Suppressor macrophage (primary cell): ENCODE data around the gene ATRIP.
"Not testable (repeated sequence)": the region's sequence is repeated elsewhere in the genome, so short reads cannot be mapped to it uniquely, and the experiment has no call there.

Experiments used
- DNase-seq, 4 experiments: peaks; one replicate each; pipeline ENCODE4 v3.0.0-alpha.2; 2020 to 2022
- total RNA-seq, 17 experiments: gene quantifications; one replicate each; lab custom pipeline; 2026; ENCODE audit warnings: mixed read lengths in 6 of 17, inconsistent platforms in 3 of 17; lab: John Stamatoyannopoulos, UW

ATRIP gene
- 3.3 to 15.4 (median 7.2) reads per million in 17 experiments for total RNA-seq

- DNase-seq, result peak; percentile 91 to 96 (median 93)
Observed at GRCh38 chr3:48446425-48447193, at the start of gene ATRIP. ATRIP (plus strand) TSS chr3:48446737; CDS start chr3:48446846, 109 bp downstream.

GRCh38 chr3:48397767-48398681, 48.5 kb upstream of the ATRIP start:
- no peak for DNase-seq

- no peak for DNase-seq
Observed at GRCh38 chr3:48398701-48399386, 47.7 kb upstream of the ATRIP start.

- no peak for DNase-seq
Observed at GRCh38 chr3:48399387-48400172, 47.0 kb upstream of the ATRIP start.

- peak; percentile 61 to 74 (median 72) for DNase-seq
Observed at GRCh38 chr3:48400824-48401433, 45.6 kb upstream of the ATRIP start.

- DNase-seq, result not testable (repeated sequence)
Observed at GRCh38 chr3:48401434-48401901, 45.1 kb upstream of the ATRIP start.

- no peak for DNase-seq
Observed at GRCh38 chr3:48402281-48402732, 44.2 kb upstream of the ATRIP start.

- no peak for DNase-seq
Observed at GRCh38 chr3:48402907-48403306, 43.6 kb upstream of the ATRIP start.

GRCh38 chr3:48403533-48404439, 42.8 kb upstream of the ATRIP start:
- DNase-seq, result no peak

- DNase-seq, result no peak
Observed at GRCh38 chr3:48404440-48405342, 41.8 kb upstream of the ATRIP start.

- DNase-seq, result no peak
Observed at GRCh38 chr3:48405343-48405881, 41.1 kb upstream of the ATRIP start.

- no peak for DNase-seq
Observed at GRCh38 chr3:48405971-48406370, 40.6 kb upstream of the ATRIP start.

- no peak for DNase-seq
Observed at GRCh38 chr3:48406443-48407431, 39.8 kb upstream of the ATRIP start.

- no peak for DNase-seq
Observed at GRCh38 chr3:48407542-48408099, 38.9 kb upstream of the ATRIP start.

- DNase-seq, result no peak
Observed at GRCh38 chr3:48408823-48409281, 37.7 kb upstream of the ATRIP start.

- DNase-seq, result no peak
Observed at GRCh38 chr3:48409291-48410201, 37.0 kb upstream of the ATRIP start.
